GM12878 (cell line): ENCODE results near the gene VEGFA.

Source experiments
- EZH2 ChIP-seq: IDR thresholded peaks from 2 replicates; pipeline ENCODE4 v1.6.1; 2012; ENCODE audit warnings: low read depth, mild to moderate bottlenecking, control low read depth, inconsistent platforms, low read length, borderline replicate concordance; ENCODE audit not compliant: control insufficient read depth
- POLR2AphosphoS5 ChIP-seq: IDR thresholded peaks from 2 replicates; pipeline ENCODE4 v1.6.1; 2011; ENCODE audit warnings: mild to moderate bottlenecking, low read length, inconsistent platforms

GRCh38 chr6:43796168-43796567, 26.2 kb downstream of the VEGFA start:
- TF ChIP-seq EZH2 (no peak), POLR2AphosphoS5 (no peak)
